NCI-H748 (cell line): ENCODE results near the gene NKD1.

Experiments
- DNase-seq: peaks from one replicate; lab custom pipeline; 2025; ENCODE audit not compliant: unreplicated experiment; lab: John Stamatoyannopoulos, UW

NKD1 gene

GRCh38 chr16:50627419-50627818 lies 79.2 kb downstream of the NKD1 start:
- no peak for DNase-seq

- no peak for DNase-seq
These were observed 80.1 kb downstream of the NKD1 start for GRCh38 chr16:50628156-50628802.

DNA sequence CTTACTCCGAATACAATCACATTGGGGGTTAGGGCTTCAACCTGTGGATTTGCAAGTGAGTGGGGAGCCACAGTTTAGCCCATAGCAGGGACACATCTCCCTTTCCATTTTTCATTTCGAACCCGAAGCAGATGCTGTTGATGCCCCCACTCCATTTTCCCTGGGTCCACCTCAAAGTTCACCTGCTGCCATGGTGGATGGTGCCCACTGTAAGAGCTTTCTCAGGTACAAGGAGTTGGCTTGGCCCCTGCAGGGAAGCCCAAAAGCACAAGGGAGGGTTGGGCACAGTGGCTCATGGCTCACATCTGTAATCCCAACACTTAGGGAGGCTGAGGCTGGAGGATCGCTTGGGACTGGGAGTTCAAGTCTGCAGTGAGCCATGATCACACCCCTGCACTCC lies 81.1 kb downstream of the NKD1 start:
- DNase-seq, result no peak

- no peak for DNase-seq
These were observed 82.3 kb downstream of the NKD1 start for GRCh38 chr16:50630394-50631020.

- no peak for DNase-seq
These were observed 83.2 kb downstream of the NKD1 start for GRCh38 chr16:50631249-50631984.

DNA sequence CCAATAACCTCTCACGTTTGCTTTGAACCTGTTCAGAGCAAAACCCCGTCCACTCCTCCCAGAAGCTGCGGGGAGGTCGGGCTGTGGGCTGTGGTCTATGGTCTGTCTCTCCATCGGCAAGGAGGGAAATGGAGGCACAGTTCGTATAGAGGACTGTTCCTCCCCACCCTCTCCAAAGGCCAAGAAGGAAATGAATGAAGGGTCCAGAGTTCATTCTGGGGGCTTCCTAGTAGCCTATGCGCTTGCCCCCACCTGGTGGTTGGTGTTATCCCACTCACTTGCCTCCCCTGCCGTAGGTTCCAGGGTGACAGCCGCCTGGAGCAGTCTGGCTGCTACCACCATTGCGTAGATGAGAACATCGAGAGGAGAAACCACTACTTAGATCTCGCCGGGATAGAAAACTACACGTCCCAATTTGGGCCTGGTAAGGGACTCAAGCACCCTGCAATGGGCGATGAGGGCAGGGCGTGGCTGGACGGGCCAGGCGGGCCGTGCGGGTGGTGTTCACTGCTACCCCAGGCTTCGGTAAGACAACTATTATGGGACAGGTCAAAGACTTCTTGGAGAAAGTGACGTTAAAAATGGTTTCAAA lies 83.9 kb downstream of the NKD1 start:
- DNase-seq, result no peak

DNA sequence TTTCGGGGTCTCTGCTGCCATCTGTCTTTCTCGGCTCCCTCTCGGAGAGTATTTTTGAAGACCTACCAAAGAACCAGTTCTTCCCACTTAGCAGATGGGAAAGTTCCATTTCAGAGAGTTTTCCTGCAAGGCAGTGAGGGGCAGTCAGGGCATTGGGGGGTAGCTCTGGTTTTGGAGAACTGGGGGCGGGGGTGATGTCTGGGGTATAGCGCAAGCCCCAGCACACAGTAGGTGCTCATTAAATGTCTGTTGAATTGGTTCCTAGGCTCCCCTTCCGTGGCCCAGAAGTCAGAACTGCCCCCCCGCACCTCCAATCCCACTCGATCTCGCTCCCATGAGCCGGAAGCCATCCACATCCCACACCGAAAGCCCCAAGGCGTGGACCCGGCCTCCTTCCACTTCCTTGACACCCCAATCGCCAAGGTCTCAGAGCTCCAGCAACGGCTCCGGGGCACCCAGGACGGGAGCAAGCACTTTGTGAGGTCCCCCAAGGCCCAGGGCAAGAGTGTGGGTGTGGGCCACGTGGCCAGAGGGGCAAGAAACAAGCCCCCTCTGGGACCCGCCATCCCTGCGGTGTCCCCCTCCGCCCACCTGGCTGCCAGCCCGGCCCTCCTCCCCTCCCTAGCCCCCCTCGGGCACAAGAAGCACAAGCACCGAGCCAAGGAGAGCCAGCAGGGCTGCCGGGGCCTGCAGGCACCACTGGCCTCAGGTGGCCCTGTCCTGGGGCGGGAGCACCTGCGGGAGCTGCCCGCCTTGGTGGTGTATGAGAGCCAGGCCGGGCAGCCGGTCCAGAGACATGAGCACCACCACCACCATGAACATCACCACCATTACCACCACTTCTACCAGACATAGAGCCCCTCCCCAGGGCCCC lies 85.0 kb downstream of the NKD1 start:
- DNase-seq, result no peak

DNA sequence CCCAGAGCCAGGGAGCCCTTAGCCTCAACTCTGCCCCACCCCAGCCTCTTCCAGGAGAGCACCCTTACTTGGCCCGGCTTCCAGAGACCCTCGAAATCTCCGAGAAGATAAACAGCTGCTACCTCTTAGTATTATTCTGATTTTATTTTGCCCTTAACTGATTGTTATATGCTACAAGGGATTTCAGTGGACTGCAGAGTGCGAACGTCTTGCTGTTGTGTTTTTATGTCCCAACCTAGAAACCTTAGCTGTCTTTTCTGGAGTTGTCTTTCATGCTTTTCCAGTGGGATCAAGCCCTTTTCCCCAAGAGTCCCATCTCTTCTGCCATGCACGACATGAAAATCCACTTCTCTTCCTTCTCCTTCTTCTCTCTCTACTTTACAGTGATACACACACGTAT lies 85.9 kb downstream of the NKD1 start:
- DNase-seq, result no peak

- DNase-seq, result no peak
These were observed 86.8 kb downstream of the NKD1 start for GRCh38 chr16:50634947-50635346.

DNA sequence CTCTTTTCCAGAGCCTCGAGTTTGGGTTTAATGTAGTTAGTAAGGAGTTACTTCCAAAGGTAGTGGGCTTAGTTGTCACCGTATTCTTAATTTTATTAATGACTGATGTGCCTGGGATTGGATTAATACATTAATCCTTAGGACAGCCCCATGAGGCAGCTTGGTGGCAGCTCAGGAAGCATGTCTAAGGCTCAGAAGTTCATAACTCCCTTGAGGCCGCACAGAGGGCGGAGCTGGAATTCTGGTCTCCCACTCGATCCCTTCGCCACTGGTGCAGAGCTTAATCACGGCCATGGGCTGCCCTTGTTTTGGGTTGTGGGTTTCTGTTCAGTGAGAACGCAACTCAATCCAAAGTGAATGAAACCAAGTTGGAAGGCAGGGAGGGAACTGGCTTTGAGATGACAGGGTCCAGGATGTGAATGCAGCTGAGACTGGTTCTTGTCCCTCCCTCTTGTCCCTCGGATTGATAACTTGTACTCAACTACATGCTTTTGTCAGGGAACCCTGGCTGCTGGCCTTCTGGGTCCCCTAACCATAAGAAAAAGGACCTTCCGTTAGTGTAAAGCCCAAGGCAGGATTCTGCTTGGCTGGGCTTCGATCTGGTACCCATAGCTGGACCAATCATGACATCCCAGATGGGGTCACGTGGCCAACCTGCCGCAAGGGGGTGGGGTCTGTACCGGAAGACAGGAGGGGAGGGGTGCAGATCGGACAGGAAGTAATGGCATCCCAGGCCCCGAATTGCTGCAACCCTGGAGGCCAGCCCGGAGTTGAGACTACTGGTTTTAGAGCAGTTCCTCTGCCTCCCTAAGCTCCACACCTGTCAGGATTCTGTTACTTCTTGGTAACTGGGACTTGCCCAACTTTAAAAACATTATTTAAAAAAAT lies 87.6 kb downstream of the NKD1 start:
- no peak for DNase-seq

GRCh38 chr16:50636753-50637374 lies 88.7 kb downstream of the NKD1 start:
- no peak for DNase-seq

DNA sequence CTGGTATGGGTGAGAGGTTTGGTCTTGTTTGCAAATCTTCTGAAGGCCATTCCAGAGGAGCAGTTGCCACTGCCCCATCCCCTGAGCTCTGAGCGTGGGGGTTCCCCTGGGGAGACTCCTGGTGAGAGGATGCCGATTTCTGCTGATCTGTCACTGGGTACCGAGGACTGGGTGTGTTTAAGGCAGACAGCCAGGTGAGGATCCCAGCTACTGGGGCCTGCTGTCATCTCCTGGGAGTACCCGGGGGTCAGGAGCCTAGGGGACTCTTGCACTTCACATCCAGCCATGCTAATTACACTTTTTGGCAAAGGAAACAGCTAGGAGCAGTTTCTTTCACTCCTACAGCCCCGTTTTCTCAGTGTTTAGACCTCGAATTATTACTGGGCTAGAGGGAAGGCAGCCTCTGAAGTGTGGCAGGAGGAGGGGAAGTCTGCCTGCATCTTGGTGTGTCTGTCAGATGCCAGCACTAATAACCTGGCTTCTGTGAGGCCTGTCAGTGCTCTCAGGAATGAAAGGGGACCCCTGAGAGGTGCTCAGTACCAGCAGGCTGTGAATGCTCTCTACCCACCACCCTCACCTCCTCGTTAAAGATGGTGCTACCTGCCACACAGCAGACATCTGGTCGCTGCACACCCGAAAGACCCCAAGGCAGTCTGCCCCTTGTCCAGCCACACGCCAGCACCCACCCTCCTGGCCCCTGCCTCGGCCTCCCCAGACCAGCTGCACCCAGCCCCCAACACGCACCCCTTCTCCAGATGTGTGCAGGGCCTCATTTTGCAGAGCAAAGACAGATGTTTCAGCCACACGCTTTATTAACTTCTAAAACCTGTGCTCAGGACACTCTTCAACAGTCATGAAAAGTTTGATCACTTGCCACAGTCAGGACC lies 89.8 kb downstream of the NKD1 start:
- DNase-seq, result no peak

DNA sequence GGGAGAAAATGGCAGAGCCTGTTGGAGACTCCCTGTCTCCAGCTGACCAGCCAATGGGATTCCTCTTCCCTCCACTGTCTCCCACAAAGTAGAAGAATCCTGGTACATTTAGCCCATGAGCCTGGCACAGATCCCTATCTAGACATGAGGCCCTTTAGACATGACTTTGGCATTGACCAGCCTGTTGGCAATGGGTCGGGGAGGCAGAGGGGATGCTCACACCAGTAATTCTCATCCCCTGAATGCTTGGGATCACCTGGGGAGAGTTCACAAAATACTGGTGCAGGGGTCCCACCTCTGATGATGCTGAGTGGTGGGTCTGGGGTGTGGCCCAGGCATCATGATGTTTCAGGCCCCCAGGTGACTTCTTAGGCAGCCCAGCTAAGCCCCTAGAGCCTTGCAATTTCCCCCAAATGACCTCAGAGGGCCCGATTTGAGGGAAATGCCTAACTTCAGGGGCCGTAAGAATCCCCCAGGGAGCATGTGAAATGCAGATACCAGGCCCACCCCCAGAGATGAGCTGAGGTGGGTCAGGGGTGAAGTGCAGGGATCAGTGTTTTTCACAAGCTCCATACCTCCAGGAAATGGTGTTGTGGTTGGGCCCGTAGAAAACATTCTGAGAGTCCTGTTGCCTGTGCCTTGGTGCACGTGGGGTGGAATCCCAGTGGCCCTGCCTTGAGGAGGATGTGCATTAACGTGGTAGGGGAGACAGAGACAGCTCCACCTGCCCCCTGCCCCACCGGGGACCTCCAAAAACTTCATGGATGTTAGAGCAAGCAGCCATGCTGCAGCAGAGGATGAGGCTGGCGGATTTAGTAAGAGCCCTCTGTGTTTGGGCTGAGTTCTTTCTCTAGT lies 90.8 kb downstream of the NKD1 start:
- no peak for DNase-seq

- DNase-seq, result no peak
These were observed 92.2 kb downstream of the NKD1 start for GRCh38 chr16:50640391-50640790.

DNA sequence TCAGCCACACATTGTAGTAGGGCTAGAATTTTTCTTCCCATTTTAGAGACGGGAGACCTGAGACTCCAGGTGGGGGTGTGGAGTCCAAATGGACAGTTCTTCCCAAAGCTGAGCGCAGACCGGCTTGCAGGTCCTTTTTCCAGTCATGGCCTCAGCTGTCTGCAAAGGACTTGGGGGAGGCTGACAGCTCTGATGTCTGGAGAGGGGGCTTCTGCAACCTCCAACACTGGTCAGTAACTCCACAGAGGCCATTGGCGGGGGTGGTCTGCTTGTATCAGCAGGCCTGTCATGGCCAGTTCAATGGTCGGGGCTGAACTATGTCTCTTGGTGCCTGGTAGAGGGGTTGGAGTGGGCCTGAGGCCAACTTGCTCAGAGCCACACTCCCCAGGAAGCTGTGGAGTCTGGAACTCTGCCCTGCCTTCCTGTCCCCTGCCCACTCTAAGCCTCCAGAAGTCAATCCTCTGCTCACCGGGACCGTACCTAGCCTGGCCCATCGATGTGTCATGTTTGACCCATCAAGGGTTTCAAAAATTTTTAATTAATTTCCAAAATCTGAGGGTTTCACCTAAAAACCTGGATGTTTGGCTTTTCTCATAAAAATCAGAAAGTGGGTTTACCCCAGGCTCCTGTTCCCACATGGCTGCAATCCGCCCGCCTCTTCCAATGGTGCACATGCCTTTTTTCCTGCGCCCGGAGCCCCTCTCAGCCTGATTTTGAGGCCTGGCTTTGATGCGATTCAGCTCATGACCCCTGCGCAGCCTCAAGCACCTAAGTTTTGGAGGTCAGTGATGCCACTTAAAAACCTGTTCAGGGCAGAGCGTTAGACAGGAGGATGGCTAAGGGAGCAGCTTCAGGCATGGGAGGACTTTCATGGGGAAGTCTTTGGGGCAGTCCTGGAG lies 93.0 kb downstream of the NKD1 start:
- no peak for DNase-seq

GRCh38 chr16:50641818-50642187 lies 93.6 kb downstream of the NKD1 start:
- no peak for DNase-seq

GRCh38 chr16:50642349-50642748 lies 94.2 kb downstream of the NKD1 start:
- DNase-seq, result no peak
